Measurements from ENCODE around the gene KYAT1. TPM values are rescaled to one million over a fixed set of nuclear protein-coding genes. Genes with fewer than 3 reads are reported as not detected.

The KYAT1 gene
- total RNA-seq, 1 donor from 2014 or later = 10.1 TPM

GRCh38 chr9:128909859-128910258 is 28.1 kb upstream of the KYAT1 start:
- Histone ChIP-seq H3K27ac (ENCODE audit: low read depth, low read length) (no peak overlapping the region), H4K20me1 (ENCODE audit: insufficient read depth, low read length) (peaks cover 12% of the 10 kb centered on the region), H3K4me3 (ENCODE audit: insufficient read depth, low read depth, low read length) (no peak overlapping the region), H3K4me2 (ENCODE audit: low read length) (no peak overlapping the region), H3K4me1 (ENCODE audit: insufficient read depth, low read length) (peaks cover 28% of the 10 kb centered on the region), H3K36me3 (ENCODE audit: insufficient read depth, low read length) (peaks cover 18% of the 10 kb centered on the region), H2AFZ (ENCODE audit: low read depth, low read length) (no peak overlapping the region), H3K9me3 (ENCODE audit: insufficient read depth, low read depth, low read length) (no peaks in the 10 kb centered on the region), H3K9ac (ENCODE audit: low read length) (no peak overlapping the region), H3K27me3 (ENCODE audit: insufficient read depth, low read length) (no peaks in the 10 kb centered on the region), H3K79me2 (ENCODE audit: insufficient read depth, low read length) (peaks cover 80% of the 10 kb centered on the region)
- DNase-seq (ENCODE audit: low read depth) (no peak), FAIRE-seq (no peak)
- H3K9me3 Mint-ChIP-seq (ENCODE audit: unreplicated experiment) = no peaks in the 10 kb centered on the region
- peaks cover 35% of the 10 kb centered on the region for H3K36me3 Mint-ChIP-seq (ENCODE audit: low read depth, unreplicated experiment)
- no peak overlapping the region for H3K4me3 Mint-ChIP-seq (ENCODE audit: unreplicated experiment)
- no peak overlapping the region for H3K27ac Mint-ChIP-seq (ENCODE audit: unreplicated experiment)
- no peaks in the 10 kb centered on the region for H3K27me3 Mint-ChIP-seq (ENCODE audit: low read depth, unreplicated experiment)
- peaks cover 29% of the 10 kb centered on the region for H3K4me1 Mint-ChIP-seq (ENCODE audit: low read depth, unreplicated experiment)
- TF ChIP-seq EZH2 (IDR thresholded peaks at IDR 0.05; ENCODE audit: insufficient read depth, low read length) (no peak), CTCF (IDR thresholded peaks at IDR 0.05; ENCODE audit: insufficient read depth, low read depth, low read length) (no peak)

DNA sequence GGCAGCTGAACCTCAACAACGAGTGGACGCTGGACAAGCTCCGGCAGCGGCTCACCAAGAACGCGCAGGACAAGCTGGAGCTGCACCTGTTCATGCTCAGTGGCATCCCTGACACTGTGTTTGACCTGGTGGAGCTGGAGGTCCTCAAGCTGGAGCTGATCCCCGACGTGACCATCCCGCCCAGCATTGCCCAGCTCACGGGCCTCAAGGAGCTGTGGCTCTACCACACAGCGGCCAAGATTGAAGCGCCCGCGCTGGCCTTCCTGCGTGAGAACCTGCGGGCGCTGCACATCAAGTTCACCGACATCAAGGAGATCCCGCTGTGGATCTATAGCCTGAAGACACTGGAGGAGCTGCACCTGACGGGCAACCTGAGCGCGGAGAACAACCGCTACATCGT is 26.6 kb upstream of the KYAT1 start:
- H3K4me3 Mint-ChIP-seq (ENCODE audit: unreplicated experiment) = no peak overlapping the region
- no peak overlapping the region for H3K27ac Mint-ChIP-seq (ENCODE audit: unreplicated experiment)
- DNase-seq (ENCODE audit: low read depth) = no peak
- Histone ChIP-seq H3K4me2 (ENCODE audit: low read length) (no peak overlapping the region), H4K20me1 (ENCODE audit: insufficient read depth, low read length) (peaks cover 15% of the 10 kb centered on the region), H3K27me3 (ENCODE audit: insufficient read depth, low read length) (no peaks in the 10 kb centered on the region), H3K4me3 (ENCODE audit: insufficient read depth, low read depth, low read length) (no peak overlapping the region), H3K79me2 (ENCODE audit: insufficient read depth, low read length) (peaks cover 72% of the 10 kb centered on the region), H3K9me3 (ENCODE audit: insufficient read depth, low read depth, low read length) (no peaks in the 10 kb centered on the region), H3K27ac (ENCODE audit: low read depth, low read length) (no peak overlapping the region), H3K9ac (ENCODE audit: low read length) (no peak overlapping the region), H2AFZ (ENCODE audit: low read depth, low read length) (no peak overlapping the region), H3K36me3 (ENCODE audit: insufficient read depth, low read length) (peaks cover 18% of the 10 kb centered on the region), H3K4me1 (ENCODE audit: insufficient read depth, low read length) (peaks cover 24% of the 10 kb centered on the region)
- no peaks in the 10 kb centered on the region for H3K9me3 Mint-ChIP-seq (ENCODE audit: unreplicated experiment)
- H3K27me3 Mint-ChIP-seq (ENCODE audit: low read depth, unreplicated experiment) = no peaks in the 10 kb centered on the region
- peaks cover 35% of the 10 kb centered on the region for H3K36me3 Mint-ChIP-seq (ENCODE audit: low read depth, unreplicated experiment)
- TF ChIP-seq EZH2 (IDR thresholded peaks at IDR 0.05; ENCODE audit: insufficient read depth, low read length) = no peak
- peaks cover 24% of the 10 kb centered on the region for H3K4me1 Mint-ChIP-seq (ENCODE audit: low read depth, unreplicated experiment)
- FAIRE-seq = no peak

DNA sequence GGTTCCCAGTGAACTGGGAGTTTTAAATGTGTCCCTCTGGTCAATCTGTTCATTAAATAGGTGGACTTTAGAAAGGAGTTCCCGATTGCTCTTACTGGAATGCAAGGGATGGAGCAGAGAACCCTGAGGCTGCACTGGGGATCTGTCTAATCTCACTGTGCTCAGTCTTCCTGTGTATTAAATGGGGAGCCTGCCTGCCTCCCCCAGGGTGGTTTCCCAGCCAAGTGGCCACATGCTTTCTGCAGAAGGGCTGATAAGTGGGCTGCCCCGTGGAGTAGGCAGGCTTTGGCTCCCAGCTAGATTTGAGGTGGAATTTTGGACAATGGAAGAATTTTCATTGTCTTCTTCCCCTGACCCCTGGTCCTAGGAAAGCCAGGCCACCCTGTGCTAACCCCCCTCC is 25.0 kb upstream of the KYAT1 start:
- H3K27ac ChIP-seq (ENCODE audit: low read depth, low read length) = no peak overlapping the region
- peaks cover 32% of the 10 kb centered on the region for H3K36me3 Mint-ChIP-seq (ENCODE audit: low read depth, unreplicated experiment)
- no peaks in the 10 kb centered on the region for H3K9me3 Mint-ChIP-seq (ENCODE audit: unreplicated experiment)
- no peak overlapping the region for H2AFZ ChIP-seq (ENCODE audit: low read depth, low read length)
- H3K4me3 ChIP-seq (ENCODE audit: insufficient read depth, low read depth, low read length) = no peak overlapping the region
- H3K27ac Mint-ChIP-seq (ENCODE audit: unreplicated experiment) = no peak overlapping the region
- H3K27me3 ChIP-seq (ENCODE audit: insufficient read depth, low read length) = no peaks in the 10 kb centered on the region
- peaks cover 7% of the 10 kb centered on the region for H3K4me1 Mint-ChIP-seq (ENCODE audit: low read depth, unreplicated experiment)
- H3K4me3 Mint-ChIP-seq (ENCODE audit: unreplicated experiment) = no peak overlapping the region
- H3K9ac ChIP-seq (ENCODE audit: low read length) = no peak overlapping the region
- peaks cover 18% of the 10 kb centered on the region for H3K36me3 ChIP-seq (ENCODE audit: insufficient read depth, low read length)
- H3K9me3 ChIP-seq (ENCODE audit: insufficient read depth, low read depth, low read length) = no peaks in the 10 kb centered on the region
- peaks cover 16% of the 10 kb centered on the region for H3K4me1 ChIP-seq (ENCODE audit: insufficient read depth, low read length)
- DNase-seq (ENCODE audit: low read depth) (no peak), FAIRE-seq (no peak)
- no peaks in the 10 kb centered on the region for H3K27me3 Mint-ChIP-seq (ENCODE audit: low read depth, unreplicated experiment)
- H4K20me1 ChIP-seq (ENCODE audit: insufficient read depth, low read length) = peaks cover 31% of the 10 kb centered on the region
- H3K79me2 ChIP-seq (ENCODE audit: insufficient read depth, low read length) = peaks cover 78% of the 10 kb centered on the region
- TF ChIP-seq CTCF (IDR thresholded peaks at IDR 0.05; ENCODE audit: insufficient read depth, low read depth, low read length) (no peak), EZH2 (IDR thresholded peaks at IDR 0.05; ENCODE audit: insufficient read depth, low read length) (no peak)
- H3K4me2 ChIP-seq (ENCODE audit: low read length) = no peak overlapping the region
